GM10266 (cell line): ENCODE data around the gene RAET1L.

Experiments used
- DNase-seq: peaks from one replicate; pipeline ENCODE4 v3.0.0; 2012; ENCODE audit errors: extremely low spot score
- CTCF ChIP-seq: IDR thresholded peaks from 2 replicates; pipeline ENCODE4 v1.5.1; 2012; ENCODE audit warnings: mild to moderate bottlenecking, low read depth; ENCODE audit not compliant: control insufficient read depth, insufficient read depth; ENCODE audit errors: missing control alignments

Gene RAET1L

GRCh38 chr6:150032598-150032997, 7.3 kb upstream of the RAET1L start:
- DNase-seq, result no peak
- no peak for TF ChIP-seq CTCF

- DNase-seq, result no peak
- TF ChIP-seq CTCF, result no peak
These were observed 5.3 kb upstream of the RAET1L start for GRCh38 chr6:150030611-150031010.

- no peak for TF ChIP-seq CTCF
- no peak for DNase-seq
These were observed 4.4 kb upstream of the RAET1L start for GRCh38 chr6:150029749-150030148.

- DNase-seq, result no peak
- TF ChIP-seq CTCF, result no peak
These were observed 3.9 kb upstream of the RAET1L start for GRCh38 chr6:150029276-150029675.

- no peak for DNase-seq
- no peak for TF ChIP-seq CTCF
These were observed 3.5 kb upstream of the RAET1L start for GRCh38 chr6:150028799-150029198.

GRCh38 chr6:150027806-150028565, 2.7 kb upstream of the RAET1L start:
- TF ChIP-seq CTCF, result no peak
- no peak for DNase-seq

- DNase-seq, result no peak
- no peak for TF ChIP-seq CTCF
These were observed 1.9 kb upstream of the RAET1L start for GRCh38 chr6:150026976-150027805.
